HG03378 (cell line): Measurements from ENCODE around the gene RIMKLA.

ENCODE experiments used
- ATAC-seq: cut with Tn5 transposase; IDR thresholded peaks from one replicate; pipeline ENCODE4 v1.9.1; 2021; ENCODE audit warnings: mild to moderate bottlenecking, moderate library complexity; ENCODE audit not compliant: unreplicated experiment

The RIMKLA gene, protein sequence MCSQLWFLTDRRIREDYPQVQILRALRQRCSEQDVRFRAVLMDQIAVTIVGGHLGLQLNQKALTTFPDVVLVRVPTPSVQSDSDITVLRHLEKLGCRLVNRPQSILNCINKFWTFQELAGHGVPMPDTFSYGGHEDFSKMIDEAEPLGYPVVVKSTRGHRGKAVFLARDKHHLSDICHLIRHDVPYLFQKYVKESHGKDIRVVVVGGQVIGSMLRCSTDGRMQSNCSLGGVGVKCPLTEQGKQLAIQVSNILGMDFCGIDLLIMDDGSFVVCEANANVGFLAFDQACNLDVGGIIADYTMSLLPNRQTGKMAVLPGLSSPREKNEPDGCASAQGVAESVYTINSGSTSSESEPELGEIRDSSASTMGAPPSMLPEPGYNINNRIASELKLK

DNA sequence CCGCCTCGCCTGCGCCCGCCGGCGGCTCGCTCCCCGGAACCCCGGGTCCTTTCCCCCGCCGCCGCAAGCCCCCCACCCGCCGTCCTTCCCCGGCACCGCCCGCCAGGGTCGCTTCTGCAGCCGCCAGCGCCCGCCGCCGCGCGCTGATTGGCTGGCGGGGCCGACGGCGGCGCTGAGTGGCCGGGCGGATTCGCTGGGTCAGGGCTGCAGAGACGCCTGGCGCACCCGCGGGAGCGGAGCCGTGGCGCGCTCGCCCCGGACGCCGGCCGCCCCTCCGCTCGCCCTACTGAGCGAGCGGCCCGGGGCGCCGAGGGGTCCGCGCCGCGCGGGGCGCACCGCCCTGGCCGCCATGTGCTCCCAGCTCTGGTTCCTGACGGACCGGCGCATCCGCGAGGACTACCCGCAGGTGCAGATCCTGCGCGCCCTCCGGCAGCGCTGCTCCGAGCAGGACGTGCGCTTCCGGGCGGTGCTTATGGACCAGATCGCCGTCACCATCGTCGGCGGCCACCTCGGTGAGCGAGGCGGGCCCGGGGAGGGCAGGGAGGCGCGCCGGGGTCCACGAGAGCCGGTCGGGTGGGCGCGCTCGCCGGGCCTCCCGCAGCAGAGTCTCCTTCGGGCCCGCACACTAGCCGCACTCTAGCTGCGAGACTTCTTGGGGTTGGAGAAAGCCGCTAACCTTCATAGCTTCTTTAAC lies at the start of gene RIMKLA:
Gene RIMKLA, plus strand, starts transcription at position 207 of the 694 bp plus-strand sequence. Its CDS starts 143 bp downstream, at position 350.
- ATAC-seq, result no peak

DNA sequence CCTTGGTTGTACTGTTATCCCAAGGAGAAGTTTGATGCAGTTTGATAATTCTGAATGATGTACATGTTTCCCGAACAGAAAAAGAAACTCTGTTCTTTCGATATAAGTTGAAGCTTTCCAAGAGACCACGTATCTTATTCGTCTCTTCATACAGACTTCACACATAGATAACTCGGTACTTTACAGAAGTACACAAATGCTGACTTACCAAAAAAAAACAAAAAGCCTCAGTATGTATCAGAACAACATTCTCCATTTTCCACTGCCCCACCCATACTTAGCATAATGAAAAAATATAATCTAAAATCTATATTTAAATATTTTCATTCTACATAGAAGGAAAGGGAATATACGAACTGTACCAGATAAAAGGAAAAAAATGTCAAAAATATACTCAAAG lies 47.7 kb upstream of the RIMKLA start:
- ATAC-seq, result no peak

DNA sequence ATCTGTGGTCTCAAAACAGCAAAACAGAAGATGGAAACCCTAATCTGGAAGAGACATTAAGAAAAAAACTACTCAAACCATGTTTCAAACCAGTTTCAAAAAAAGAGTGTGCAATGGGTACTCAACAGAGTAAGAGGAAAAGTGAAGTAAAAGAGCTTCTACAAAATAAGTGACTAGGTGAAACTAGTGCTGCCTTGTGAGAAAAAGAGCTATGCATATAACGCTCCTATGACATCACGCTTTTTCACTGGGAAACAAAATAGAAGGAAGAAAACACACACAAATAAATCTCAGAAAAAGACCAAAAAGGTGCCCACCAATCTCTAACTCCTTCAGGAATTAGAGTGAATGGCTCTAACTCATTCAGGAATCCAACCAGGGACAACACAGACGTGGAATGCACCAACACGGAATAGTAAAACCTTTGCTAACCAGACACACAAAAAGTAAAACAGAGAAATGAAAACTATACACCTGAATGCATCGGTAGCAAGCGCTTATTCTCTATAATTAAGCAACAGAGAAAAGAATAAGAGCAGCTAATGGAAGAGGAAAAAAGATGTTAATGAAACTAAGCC lies 46.8 kb upstream of the RIMKLA start:
- ATAC-seq, result peak; percentile 13

DNA sequence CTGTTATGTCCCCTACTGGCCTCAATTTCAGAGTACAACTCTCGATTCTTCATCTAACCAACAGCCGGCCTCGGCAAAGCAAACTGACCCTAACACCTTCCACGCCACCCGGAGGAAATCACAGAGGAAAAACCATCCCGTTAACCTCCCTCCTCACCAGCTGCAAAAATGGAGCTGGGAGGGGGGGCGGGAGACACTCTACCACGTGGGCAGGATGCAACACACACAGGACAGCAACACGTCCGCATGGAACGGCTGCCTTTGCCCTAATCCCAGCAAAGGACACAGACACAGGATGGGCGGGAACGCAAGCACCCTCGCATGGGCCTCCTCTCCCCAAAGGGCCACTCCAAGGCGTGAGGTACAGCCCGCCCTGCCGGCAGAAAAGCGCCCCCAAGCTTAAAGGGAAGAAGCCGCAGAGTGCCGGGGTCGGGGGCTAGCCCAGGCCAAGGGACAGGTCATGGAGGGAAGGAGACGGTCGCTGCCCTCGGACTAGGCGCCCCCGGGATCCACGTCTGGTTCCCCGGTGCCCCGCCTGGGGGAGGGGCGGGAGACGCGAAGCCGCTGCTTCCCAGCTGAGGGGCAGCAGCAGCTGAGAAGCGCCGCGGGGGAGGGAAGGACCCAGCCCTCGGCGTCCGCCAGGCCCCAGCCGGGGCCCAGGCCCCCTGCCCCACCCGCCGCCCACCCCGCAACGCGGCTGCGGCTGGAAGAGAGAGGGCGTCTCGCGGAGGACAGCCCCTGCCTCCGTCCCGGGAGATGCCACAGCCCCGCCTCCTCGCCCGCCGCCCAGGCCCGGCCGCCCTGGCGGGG lies 46.1 kb upstream of the RIMKLA start:
- ATAC-seq, result peak; percentile 48

DNA sequence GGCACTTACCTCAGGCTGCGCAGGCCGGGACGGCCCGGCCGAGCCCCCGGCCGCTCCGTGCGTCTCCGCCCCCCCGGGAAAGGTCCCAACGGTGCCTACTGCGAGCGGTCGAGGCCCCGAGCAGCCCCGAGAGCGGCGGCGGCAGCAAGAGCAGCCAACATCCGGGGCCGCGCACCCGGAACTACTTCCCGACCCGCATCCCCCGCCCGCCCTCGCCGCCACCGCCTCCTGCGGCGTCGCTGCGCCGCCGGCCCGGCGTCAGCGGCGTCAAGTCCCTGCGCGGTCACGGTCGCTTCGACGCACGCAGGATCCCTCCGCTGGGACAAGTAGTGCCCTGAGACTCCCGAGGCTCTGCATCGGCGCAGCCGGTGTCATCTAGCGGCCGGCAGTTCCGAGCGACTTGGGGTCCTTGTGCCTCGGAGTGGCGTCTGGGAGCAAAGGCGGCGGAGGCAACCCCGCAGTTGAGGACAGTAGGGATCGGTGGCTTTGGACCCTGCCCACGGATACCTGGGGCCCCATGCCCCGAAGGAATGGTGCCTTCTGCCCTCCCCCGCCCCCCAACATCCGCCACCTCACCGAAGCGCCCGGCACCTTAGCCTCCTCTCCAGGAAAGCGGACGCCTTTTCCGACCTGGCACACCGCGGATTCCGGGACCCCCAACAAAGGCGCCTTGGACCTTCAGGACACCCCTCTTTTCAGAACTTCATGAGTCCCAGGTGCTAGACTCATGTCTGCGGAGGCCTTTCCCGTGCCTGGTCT lies 45.4 kb upstream of the RIMKLA start, which contains the start of gene FOXJ3:
Gene FOXJ3, minus strand, starts transcription at position 186 of the 759 bp plus-strand sequence. CDS start 24,142 bp downstream, outside the sequence.
- peak; percentile 60 for ATAC-seq

DNA sequence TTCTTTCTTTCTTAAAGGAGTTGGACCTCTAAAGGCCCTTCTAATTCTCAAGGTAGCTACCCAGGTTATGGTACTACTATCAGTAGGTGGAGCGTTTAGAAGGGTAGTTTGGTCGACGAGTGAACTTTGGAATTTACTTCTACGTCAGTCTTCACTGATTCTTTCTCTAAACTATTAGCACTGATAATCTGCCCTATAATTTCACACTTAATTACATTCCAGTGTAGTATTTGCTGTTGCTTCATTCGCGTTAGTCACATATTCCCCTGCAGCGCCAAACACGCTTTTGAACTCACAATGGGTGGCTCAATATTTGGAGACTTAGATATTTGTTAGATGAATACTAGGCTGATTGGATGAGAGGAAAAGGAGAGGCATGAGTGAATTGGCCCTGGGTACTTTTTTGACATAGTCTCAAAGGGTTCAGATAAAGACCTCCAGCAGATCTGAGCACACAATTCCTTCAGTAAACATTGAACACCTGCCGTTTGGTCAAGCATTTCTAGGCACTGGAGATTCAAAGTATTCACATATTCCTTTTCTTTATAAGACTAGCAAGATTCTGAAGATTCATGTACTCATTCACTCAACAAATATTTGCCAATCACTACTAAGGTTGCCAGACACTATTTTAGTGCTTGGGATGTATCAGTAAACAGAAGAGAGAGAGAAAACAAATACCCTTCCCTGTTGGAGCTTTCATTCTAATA lies 44.6 kb upstream of the RIMKLA start:
- no peak for ATAC-seq

DNA sequence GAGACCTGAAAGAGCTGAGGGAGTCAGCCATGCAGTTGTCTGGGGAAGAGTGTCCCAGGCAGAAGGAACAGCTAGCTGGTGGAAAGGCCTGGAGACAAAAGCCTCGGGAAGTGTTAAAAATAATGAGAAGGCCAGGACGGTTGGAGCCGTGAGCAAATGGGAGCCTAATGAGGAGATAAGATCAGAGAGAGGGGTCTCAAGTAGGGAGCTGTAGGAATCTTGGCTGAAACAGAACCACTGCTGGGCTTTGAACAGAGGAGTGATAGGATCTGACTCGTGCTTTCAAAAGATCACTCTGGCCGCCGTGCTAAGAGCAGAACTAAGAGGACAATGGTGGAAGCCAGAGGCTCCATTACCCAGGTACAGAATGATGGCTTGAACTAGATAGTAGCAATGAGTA lies 43.6 kb upstream of the RIMKLA start:
- no peak for ATAC-seq

DNA sequence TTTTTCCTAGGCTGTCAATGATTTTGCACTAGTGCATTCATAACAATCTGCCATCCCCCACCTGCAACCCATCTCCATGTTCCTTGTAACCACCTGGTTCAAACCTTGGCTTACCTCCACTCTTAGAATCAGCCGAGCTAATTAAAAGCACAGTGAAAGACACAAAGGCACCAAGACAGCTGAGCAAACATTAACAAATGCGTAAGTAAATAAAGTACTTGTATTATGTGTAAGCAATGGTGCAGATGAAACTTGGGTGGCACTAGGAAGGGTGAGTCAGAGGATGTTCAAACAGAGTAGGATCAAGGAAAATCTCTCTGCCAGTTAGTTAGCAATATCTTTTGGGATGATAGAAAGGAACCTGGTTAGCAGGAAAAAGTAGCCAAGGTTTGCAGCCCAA lies 40.5 kb upstream of the RIMKLA start:
- no peak for ATAC-seq

DNA sequence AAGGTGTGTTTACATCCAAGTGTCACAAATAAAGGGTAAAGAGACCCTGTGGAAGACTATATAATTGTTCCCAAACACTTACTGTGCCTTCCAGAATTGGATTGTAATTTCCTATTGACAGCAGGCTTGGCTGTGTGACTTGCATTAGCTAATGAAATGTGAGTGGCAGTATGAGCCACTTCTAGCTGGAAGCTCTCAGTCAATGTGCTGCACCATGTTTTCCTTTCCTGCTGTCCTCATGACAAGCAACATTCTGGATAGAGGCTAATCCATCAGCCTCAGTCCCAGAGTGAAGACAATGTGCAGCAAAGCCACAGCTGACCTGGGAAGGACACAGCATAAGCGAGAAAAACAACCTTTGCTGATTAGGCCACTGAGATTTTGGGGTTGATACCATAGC lies 39.7 kb upstream of the RIMKLA start:
- no peak for ATAC-seq

DNA sequence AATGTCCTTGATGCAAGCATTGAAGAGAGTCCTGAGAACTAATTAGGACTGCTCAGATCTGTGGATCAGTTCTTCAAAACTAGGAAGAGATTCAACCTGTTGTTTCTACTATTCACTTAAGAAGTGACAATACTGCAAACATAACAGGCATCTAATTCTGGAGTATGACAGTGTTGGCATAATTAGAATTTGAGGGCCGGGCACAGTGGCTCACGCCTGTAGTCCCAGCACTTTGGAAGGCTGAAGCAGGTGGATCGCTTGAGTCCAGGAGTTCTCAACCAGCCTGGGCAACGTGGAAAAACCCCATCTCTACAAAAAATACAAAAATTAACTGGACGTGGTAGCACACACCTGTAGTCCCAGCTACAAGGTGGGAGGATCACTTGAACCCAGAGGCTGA lies 37.5 kb upstream of the RIMKLA start:
- ATAC-seq, result no peak

DNA sequence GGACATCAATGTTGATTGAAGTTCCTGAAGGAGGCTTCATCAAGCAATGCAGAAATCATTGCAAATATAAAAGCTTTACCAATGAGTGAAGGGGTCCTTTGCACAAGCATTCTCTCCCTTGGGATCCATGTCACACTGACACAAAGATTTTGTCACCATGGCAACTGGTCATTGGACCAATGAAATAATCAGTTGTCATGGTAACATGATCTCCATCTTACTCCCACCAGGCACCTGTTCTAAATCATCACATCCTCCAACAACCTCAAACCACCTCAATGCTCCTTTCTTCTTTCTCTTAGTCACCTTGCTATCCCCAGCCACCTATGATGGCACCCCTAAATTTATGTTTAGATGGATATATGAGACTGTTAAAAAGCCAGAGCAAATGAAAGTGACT lies 32.1 kb upstream of the RIMKLA start:
- no peak for ATAC-seq

DNA sequence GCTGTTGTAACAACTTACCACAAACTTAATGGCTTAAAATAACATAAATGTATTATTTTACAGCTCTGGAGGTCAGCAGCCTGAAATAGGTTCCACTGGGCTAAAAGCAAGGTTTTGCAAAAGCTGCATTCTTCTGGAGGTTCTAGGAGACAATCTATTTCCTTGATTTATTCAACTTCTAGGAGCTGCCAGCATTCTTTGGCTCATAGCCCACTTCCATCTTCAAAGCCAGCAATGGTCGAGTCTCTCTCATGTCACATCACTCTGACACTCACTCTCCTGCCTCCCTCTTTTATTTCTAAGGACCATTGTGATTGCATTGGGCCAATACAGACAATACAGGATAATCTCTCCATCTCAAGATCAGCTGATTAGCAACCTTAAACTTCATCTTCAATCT lies 30.5 kb upstream of the RIMKLA start:
- no peak for ATAC-seq

DNA sequence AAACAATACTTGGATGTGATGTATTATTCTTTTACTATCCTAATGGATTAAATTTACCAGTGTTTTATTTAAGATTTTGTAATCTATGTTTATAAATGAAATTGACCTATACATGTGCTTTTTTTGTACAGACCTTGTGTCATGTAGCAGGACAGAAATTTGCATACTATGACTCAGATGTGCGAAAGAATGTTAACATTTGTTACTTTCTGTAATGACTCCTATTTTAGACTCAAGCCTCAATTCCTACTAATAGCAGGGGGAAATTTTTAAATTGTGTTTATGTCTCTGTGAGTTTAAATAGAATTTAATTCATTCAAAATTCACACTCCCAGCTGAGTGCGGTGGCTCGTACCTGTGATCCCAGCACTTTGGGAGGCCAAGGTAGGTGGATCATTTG lies 21.8 kb upstream of the RIMKLA start:
- peak; percentile 50 for ATAC-seq

DNA sequence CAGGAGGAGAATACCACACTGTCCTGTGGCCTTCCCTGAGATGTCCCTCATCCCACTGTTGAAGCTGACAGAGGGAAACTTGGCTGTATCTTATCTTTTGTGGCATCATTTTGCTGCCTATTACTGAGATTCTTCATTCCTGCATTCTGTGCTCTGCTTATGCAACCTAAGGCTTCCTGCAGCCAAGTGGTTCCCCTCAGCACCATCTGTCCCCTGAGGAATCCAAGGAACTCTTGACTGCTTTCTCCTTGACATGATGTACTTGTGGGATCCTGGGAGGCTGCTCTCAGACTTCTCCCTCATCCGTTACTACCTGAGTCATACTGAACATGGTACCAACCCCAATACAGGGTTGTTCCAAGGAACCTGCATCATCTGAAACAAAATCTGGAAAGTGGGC lies 21.1 kb upstream of the RIMKLA start:
- no peak for ATAC-seq

DNA sequence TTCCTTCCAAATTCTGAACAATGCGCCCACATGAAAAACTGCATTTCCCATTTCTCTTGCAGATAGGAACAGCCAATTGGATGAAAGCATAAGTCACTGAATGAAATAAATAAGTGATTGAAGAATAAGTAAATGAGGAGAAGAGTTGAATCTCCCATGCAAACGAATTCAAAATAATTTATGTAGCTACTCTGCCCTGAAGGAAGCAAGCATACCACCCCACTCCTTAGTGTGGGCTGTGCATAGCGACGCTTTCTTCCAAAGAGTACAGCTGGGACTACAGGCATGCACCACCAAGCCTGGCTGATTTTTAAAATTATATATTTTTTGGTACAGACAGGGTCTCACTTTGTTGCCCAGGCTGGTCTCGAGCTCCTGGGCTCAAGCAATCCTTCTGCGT lies 16.5 kb upstream of the RIMKLA start:
- ATAC-seq, result no peak

DNA sequence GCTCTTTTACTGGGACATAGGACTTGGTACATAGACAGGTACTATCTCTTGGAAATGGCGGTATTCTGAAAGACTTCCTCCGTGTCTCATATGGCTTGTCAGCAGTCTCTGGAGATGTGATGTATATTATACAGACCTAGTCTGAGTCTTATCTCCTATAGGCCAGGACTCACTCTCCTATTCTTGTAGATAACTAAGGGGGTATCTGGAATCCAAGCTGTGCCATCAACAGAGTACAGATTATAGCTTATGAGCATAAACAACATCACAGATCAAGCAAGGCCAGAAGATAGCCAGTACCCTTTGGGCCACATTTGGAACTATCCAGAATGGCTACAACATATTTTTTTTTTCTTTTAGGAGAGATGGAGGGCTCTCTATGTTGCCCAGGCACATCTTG lies 16.1 kb upstream of the RIMKLA start:
- no peak for ATAC-seq

DNA sequence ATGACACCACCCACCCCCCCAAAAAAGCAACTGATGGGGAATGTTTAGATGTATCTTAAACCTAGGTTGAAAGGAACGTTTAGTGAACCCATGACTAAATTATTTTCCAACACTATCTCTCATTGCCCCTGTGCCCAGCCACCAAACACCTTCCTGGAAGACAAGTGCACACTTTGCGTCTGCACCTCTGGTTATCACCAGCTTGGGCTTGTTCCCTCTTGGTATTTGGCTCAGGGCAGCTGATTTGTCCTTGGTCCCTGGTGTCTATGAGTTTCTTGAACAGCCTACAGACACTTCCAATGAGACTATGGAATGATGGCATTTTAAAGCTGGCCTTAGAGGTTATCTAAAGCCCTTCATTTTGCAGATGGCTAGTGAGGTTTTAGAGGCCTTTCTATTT lies 15.5 kb upstream of the RIMKLA start:
- no peak for ATAC-seq

DNA sequence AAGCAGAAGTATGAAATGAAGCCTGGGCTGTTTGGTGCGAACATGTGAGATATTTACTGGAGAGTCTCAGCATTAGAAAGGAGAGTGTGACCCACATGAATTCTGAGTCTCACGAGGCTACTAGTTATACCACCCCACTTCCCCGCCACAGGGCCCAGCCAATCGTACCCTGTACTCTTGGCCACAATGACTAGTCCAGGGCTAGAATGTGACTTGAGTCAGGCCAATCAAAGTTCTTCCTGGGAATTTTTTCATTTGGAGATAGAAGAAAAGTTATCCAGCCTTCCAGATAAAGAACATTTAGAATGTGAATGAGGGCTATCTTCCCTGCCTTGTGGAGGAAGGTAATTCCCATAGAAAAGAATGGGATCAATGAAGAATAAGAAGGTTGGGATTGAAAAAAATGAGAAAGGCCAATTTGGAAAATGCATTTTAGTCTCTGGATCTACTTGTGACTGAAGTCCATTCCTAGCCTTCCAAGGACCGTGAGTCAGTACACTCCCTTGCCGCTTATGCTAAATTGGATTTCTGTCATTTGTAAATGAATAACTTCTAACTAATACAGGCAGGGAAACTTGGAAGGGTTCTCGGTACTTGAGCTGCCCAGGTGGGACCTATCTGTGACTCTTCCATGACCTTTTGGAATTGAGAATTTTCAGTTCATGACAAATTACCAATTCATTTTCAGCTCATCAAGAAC lies 12.3 kb upstream of the RIMKLA start:
- ATAC-seq, result no peak

DNA sequence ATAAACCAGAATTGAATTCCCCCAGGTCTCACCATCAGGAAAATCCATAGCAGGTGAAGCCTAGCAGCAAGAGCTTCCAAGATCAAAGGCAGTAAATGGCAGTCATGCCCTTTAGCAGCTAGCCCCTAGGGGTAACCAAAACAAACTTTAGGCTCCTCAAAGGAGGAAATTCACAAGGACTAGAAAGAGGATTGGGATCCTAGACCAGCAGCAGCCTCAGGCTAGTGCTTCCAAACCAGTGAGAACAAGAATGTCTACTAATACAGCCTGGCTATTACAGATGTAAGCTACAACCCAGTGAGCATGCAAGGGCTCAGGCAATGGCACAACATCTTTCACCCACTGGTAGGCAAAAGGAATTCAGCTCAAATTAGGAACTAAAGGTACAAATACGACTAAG lies 11.1 kb upstream of the RIMKLA start:
- no peak for ATAC-seq
